NT2/D1 (cell line): ENCODE results near the gene ROR1.

Experiments used
- SUZ12 ChIP-seq: IDR thresholded peaks from 2 replicates; pipeline ENCODE4 v1.6.1; 2011; ENCODE audit not compliant: insufficient read length, insufficient read depth; ENCODE audit errors: extremely low read depth
- YY1 ChIP-seq: IDR thresholded peaks from 2 replicates; pipeline ENCODE4 v1.6.1; 2011; ENCODE audit not compliant: insufficient read length, insufficient read depth
- ZNF274 ChIP-seq: IDR thresholded peaks from 2 replicates; pipeline ENCODE4 v1.6.1; 2011; ENCODE audit warnings: mild to moderate bottlenecking, low read depth, low read length

DNA sequence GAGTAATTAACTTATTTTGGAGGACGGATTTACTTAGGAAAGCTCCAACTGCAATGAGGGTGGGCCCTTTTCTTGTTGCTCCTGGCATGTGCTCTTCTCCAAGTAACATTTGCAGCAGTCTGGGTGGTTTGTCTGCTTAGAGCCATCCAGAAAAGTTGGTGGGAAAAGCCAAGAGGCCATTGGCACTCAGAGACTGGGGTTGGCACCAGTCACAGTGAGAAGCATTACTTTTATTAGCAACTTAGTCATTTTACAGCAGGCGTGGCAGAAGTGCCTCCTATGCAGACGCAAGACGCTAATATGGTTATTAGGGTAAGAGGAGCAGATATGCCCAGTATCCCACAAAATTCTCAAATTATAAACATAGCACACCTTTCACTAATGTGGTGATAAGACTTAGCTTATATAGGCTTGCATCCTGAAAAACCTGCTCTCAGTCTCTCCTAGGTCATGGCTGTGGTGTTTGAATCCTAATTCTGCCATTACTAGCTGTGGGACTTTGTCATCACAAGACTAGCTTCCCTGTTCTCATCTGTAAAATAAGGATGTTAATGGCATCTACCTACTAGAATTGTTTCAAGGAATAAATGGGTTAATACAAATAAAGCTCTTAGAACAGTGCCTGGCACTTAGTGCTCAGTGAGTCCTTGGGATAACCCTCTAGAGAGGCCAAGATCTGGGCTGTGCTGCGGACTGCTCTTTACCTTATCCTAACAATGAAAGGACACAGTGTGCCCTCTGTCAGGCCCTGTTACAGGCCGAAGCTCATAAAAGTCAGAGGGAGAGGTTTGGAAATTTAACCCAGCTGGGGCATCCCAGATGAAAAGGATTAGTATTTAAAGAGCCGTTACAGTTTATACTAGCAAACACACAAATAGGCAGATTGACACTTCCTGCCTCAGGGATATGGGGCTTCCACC lies 154.6 kb downstream of the ROR1 start:
- TF ChIP-seq ZNF274 (no peak), SUZ12 (no peak), YY1 (no peak)
